Adipocyte (in vitro differentiated cells): ENCODE data around the gene INO80D.

Experiments
- DNase-seq: peaks from one replicate; pipeline ENCODE4 v3.0.0-alpha.2; 2015; ENCODE audit warnings: low read depth
- H3K27me3 ChIP-seq: replicated peaks from 2 replicates; pipeline ENCODE4 v1.7.0; 2013; ENCODE audit warnings: mild to moderate bottlenecking, low read length, moderate library complexity; ENCODE audit not compliant: control insufficient read depth, insufficient read depth
- H3K36me3 ChIP-seq: 2 replicates; pipeline ENCODE4 v1.7.0; 2013; ENCODE audit warnings: low read length, mild to moderate bottlenecking, moderate library complexity; ENCODE audit not compliant: control insufficient read depth, insufficient read depth, severe bottlenecking
- H3K4me1 ChIP-seq: 2 replicates; pipeline ENCODE4 v1.7.0; 2013; ENCODE audit warnings: mild to moderate bottlenecking, low read length, moderate library complexity; ENCODE audit not compliant: control insufficient read depth, insufficient read depth
- H3K4me3 ChIP-seq: 2 replicates; pipeline ENCODE4 v1.7.0; 2013; ENCODE audit warnings: mild to moderate bottlenecking, low read length, moderate library complexity
- H3K9ac ChIP-seq: 2 replicates; pipeline ENCODE4 v1.7.0; 2013; ENCODE audit warnings: mild to moderate bottlenecking, low read length, moderate library complexity
- H3K9me3 ChIP-seq: 2 replicates; pipeline ENCODE4 v1.7.0; 2013; ENCODE audit warnings: mild to moderate bottlenecking, low read length, moderate library complexity; ENCODE audit not compliant: control insufficient read depth

Gene INO80D

DNA sequence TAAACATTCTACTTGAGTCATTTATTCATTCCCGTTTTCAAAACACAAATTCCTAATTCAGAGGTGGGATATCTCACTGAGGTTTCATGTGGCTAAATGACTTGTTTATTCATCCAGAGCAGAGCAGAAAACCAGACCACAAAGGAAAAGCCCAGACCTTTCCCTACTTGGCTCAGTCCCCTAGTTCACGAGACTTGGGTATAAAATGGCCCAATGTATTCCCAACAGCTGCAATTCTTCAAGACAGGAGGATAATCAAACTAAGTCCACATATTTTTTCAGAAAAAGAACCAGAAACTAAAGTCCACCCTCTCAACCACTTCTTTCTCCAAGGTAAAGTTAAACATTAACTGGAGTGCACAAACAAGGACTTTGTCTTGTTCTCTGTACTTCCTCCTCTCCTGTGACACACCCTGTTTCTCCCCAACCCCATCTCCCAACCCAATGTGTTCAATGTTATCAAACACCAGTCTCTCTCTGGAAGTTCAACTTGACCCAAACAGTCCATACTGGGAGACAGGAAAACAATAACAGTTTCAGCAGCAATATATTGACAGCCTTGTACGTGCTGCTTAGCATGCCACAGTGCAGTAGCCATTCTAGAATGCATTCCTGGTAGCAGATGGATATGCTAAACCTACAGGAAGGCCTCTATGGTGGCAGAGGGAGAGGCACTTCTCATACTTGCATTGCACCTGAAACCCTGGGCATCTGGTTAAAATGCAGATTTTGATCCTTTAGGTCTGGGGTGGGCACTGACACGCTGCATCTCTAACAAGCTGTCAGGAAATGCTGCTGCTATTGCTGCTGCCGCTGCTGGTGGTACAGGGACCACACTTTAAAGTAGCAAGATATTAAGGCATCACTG is 110.7 kb downstream of the INO80D start:
- Histone ChIP-seq H3K4me1 (peaks cover 13% of the 10 kb centered on the region), H3K9me3 (no peaks in the 10 kb centered on the region), H3K36me3 (no peaks in the 10 kb centered on the region), H3K27me3 (peaks cover 5% of the 10 kb centered on the region), H3K4me3 (no peak overlapping the region), H3K9ac (peak overlapping the region; percentile 34)
- no peak for DNase-seq

DNA sequence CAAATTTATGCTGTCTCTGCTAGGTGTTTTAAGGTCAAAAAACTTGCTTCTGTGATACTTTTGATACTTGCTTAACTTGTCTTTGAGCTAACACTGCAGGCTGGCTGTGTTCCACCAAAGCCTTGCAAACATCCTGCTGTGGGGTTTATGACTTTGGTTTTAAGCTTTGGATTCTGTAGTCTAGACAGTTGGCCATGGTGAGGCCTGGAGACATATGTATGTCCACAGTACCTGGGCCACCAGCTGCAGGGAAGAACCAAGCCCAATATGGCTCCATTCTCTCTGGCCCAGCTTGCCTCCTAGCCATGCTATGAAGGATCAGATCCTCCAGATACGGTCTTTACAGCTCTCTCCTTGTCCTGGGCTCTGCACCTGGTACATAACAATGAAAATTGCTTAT is 113.9 kb downstream of the INO80D start:
- no peak overlapping the region for H3K4me3 ChIP-seq
- H3K36me3 ChIP-seq, result no peaks in the 10 kb centered on the region
- peaks cover 20% of the 10 kb centered on the region for H3K4me1 ChIP-seq
- DNase-seq, result no peak
- H3K9me3 ChIP-seq, result no peaks in the 10 kb centered on the region
- H3K27me3 ChIP-seq, result peaks cover 5% of the 10 kb centered on the region
- H3K9ac ChIP-seq, result no peak overlapping the region

DNA sequence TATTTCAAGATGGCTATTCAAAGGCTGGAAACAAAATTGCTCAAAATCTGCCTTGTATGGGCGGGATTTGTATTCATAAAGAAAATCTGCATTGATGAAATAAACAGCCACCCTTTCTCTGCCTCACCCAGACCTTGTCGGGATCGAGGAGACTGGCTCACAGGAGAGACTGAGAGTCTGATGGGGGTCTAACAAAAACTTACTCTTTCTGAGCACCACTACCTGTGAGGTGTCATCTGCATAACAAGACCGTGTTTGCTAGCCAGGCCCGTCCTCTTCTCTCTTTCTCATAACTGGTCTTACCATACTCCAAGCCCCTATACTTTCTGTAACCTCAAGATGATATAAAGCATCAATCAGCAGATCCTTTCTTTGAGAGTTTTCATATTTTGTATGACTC is 115.6 kb downstream of the INO80D start:
- Histone ChIP-seq H3K4me1 (peaks cover 18% of the 10 kb centered on the region), H3K4me3 (no peak overlapping the region), H3K27me3 (peaks cover 5% of the 10 kb centered on the region), H3K36me3 (no peaks in the 10 kb centered on the region), H3K9ac (no peak overlapping the region), H3K9me3 (no peaks in the 10 kb centered on the region)
- no peak for DNase-seq

DNA sequence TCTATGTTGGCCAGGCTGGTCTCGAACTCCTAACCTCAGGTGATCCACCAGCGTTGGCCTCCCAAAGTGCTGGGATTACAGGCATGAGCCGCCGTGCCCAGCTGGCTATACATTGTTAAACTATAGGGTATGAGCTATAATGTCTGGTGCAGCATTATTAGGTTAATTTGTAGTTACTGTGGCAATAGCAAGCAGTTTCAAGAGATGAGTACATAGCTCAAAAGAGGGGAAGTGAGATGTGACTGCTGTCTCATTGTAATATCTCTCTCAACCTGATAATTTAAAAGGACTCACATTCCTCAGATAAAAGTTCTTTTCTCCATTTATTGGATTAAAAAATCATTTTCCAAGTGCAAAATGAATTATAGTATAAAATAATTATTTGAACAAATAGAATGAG is 116.4 kb downstream of the INO80D start:
- H3K9ac ChIP-seq, result no peak overlapping the region
- no peak for DNase-seq
- H3K9me3 ChIP-seq, result no peaks in the 10 kb centered on the region
- H3K27me3 ChIP-seq, result peaks cover 5% of the 10 kb centered on the region
- H3K36me3 ChIP-seq, result no peaks in the 10 kb centered on the region
- no peak overlapping the region for H3K4me3 ChIP-seq
- peaks cover 11% of the 10 kb centered on the region for H3K4me1 ChIP-seq

DNA sequence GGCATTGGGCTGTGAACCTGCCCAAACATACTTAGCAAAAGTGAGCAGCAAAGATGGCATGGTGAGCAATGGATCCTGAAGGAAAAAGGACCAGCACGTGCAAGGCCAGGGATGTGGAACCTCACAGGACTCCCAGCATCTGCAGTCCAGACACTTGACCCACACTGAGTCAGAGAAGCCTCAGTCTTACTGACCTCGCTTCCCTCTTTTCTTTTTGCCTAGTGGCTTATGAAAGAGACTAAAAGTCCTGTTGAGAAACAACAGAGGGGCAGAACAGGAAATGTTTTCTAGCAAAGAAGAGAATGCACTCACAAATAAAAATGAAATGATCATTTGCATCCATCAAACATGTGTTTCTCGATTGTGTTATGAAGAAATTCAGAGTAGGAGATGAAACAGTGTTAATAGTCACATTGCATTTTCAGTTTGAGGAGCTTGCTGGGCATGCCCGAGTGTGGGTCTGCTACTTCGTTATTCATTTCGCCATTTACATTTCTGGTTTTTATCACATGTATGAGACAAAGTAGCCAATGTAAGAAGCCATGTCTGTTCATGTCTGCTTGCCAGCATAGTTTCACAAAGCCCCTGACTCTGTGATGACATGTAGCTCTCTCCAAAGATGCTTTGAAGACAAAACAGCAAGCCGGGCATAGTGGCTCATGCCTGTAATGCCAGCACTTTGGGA is 118.4 kb downstream of the INO80D start:
- H3K4me3 ChIP-seq, result no peak overlapping the region
- H3K9me3 ChIP-seq, result no peaks in the 10 kb centered on the region
- no peaks in the 10 kb centered on the region for H3K36me3 ChIP-seq
- peaks cover 9% of the 10 kb centered on the region for H3K4me1 ChIP-seq
- no peak overlapping the region for H3K9ac ChIP-seq
- peaks cover 5% of the 10 kb centered on the region for H3K27me3 ChIP-seq
- no peak for DNase-seq

DNA sequence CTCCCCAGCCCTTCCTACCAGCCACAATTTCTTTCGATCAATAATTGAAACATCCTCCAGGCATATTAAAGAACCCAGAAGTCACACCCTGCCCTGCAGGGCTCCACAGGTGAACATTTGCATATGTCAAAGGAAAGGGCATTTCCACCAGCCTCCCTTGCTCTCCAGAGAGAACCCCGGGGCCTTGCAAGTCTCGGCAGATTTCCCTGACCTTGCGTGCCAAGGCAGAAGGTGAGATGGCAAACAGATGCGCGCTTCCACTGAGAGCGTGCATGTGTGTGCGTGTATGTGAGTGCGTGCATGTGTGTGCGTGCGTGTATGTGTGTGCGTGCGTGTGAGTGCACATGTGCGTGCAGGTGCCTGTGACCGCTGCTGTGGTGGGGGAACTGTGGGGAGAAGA is 120.3 kb downstream of the INO80D start:
- Histone ChIP-seq H3K4me1 (peaks cover 9% of the 10 kb centered on the region), H3K9ac (no peak overlapping the region), H3K9me3 (no peaks in the 10 kb centered on the region), H3K4me3 (no peak overlapping the region), H3K36me3 (no peaks in the 10 kb centered on the region), H3K27me3 (peaks cover 3% of the 10 kb centered on the region)
- no peak for DNase-seq

DNA sequence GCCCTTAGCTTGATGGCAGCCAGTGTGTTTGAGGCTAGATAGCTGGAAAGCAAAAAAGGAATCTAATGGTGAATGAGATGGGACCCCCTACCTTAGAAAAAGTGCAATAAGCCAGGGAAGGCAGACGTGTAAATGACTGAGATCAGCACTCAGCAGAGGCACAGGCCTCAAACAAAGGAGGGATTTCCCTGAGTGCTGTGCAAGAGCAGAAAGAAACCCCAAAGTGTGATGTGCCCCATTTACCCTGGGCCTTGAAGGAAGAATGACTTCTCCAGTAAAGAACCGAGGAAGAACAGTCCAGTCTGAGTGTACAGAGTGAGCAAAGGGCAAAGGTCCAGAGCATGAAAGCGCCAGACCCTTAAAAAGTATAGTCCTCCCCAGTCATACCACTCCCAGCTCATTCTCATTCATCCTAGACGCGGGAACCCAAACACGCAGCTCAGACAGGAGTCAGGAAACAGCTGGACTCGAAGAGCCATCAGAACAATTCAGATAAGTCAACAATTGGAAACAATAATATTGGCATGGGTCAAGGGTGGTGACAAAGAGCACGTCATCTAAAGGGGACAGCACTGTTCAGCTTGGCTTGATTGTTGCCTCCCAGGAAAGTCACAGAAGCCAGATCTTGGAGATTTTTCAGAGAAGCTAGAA is 121.7 kb downstream of the INO80D start:
- Histone ChIP-seq H3K4me1 (peaks cover 9% of the 10 kb centered on the region), H3K36me3 (no peaks in the 10 kb centered on the region), H3K27me3 (no peaks in the 10 kb centered on the region), H3K9ac (no peak overlapping the region), H3K9me3 (no peaks in the 10 kb centered on the region), H3K4me3 (no peak overlapping the region)
- DNase-seq, result no peak

DNA sequence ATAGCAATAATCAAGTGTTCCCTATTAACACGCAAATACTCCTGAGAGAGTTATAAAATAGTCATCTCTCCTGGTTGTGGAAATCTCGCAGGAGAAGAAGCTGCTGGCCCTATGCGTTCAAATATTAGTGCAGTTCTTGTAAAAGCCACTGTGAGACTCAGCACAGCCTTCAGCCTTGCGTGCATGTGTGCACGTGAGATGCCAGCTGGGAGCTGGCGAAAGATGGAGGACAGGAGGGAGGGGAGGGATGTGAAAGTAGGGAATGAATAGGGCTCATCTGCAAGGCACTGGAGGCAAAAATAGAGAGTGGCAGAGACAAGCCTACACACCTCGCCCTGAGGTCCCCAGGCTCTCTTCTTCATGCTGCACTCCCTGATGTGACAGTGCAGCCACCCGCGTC is 126.5 kb downstream of the INO80D start:
- H3K4me3 ChIP-seq, result no peak overlapping the region
- H3K4me1 ChIP-seq, result no peaks in the 10 kb centered on the region
- peaks cover 5% of the 10 kb centered on the region for H3K27me3 ChIP-seq
- H3K36me3 ChIP-seq, result no peaks in the 10 kb centered on the region
- H3K9me3 ChIP-seq, result no peaks in the 10 kb centered on the region
- no peak for DNase-seq
- H3K9ac ChIP-seq, result no peak overlapping the region

DNA sequence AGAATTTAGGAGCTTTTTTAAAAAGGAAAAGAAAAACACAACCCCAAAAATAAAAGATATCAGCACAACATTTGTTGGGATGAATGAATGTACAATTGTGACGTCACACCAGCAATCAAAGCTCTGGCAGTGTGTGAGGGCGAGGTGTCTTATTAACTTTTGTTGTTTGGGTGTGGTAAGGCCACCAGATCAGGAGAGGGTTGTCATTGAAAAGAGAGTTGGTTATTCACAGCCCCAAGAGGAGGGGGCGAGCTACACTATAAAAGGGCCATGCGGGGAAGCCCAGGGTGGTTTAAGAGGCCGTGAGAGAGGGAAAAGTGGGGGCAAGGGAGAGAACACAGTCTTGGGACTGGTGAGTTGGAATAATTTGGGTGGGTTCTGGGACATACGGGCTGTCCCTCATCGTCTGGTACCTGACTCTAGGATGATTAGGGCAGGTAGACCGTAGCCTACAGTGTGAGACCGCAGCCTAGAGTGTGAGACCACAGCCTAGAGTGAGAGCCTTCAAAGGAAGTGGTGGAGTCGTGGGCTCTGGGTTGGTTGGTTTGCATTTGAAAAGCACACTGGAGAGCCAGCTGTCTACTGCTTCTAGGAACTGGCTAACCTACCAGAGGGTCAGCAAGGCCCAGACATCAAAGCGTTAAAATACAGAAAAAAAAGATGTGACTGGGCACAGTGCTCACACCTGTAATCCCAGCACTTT is 128.4 kb downstream of the INO80D start:
- peaks cover 5% of the 10 kb centered on the region for H3K27me3 ChIP-seq
- H3K4me3 ChIP-seq, result no peak overlapping the region
- no peaks in the 10 kb centered on the region for H3K36me3 ChIP-seq
- no peak overlapping the region for H3K9ac ChIP-seq
- no peaks in the 10 kb centered on the region for H3K9me3 ChIP-seq
- H3K4me1 ChIP-seq, result no peaks in the 10 kb centered on the region
- no peak for DNase-seq

DNA sequence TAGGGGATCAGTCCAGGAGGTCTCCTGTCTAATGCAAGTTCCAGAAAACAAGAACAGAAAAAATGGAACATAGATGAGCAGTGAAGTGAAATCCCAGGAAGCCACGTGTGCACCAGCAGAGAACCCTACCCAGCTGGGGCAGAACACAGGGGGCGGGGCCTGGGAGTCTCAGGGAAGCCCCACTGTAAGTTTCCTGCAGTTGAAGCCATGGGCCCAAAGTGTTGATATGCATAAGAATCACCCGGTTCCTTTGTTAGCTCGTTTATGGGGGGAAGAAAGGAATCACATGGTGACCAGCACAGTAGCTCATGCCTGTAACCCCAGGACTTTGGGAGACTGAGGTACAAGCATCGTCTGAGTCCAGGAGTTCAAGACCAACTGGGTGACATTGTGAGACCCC is 131.3 kb downstream of the INO80D start:
- Histone ChIP-seq H3K27me3 (peaks cover 5% of the 10 kb centered on the region), H3K4me3 (no peak overlapping the region), H3K36me3 (no peaks in the 10 kb centered on the region), H3K9ac (no peak overlapping the region), H3K9me3 (no peaks in the 10 kb centered on the region), H3K4me1 (no peaks in the 10 kb centered on the region)
- no peak for DNase-seq

DNA sequence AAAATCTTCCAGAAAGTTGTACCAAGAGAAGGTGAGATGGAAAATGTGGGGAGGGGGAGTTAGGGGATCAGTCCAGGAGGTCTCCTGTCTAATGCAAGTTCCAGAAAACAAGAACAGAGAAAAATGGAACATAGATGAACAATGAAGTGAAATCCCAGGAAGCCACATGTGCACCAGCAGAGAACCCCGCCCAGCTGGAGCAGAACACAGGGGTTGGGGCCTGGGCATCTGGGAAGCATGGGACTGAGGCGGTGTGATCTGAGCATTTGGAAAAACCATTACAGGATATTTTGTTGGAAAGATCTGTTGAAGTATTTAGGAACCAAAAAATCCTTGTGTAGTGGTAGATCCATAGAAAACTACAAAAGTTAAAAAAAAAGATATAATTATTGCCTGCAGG is 133.7 kb downstream of the INO80D start:
- H3K9ac ChIP-seq, result no peak overlapping the region
- no peak for DNase-seq
- H3K36me3 ChIP-seq, result no peaks in the 10 kb centered on the region
- H3K27me3 ChIP-seq, result peaks cover 5% of the 10 kb centered on the region
- H3K4me3 ChIP-seq, result no peak overlapping the region
- H3K4me1 ChIP-seq, result peaks cover 11% of the 10 kb centered on the region
- H3K9me3 ChIP-seq, result no peaks in the 10 kb centered on the region
